HG02610 (cell line): ENCODE data around the gene MORN3.

ENCODE experiments used
- ATAC-seq: cut with Tn5 transposase; IDR thresholded peaks from one replicate; pipeline ENCODE4 v1.9.1; 2021; ENCODE audit warnings: mild to moderate bottlenecking, moderate library complexity; ENCODE audit not compliant: unreplicated experiment

MORN3 gene

GRCh38 chr12:121603581-121603980 is 65.9 kb downstream of the MORN3 start:
- no peak for ATAC-seq

- ATAC-seq: no peak
These were observed 66.7 kb downstream of the MORN3 start for GRCh38 chr12:121602766-121603165.

DNA sequence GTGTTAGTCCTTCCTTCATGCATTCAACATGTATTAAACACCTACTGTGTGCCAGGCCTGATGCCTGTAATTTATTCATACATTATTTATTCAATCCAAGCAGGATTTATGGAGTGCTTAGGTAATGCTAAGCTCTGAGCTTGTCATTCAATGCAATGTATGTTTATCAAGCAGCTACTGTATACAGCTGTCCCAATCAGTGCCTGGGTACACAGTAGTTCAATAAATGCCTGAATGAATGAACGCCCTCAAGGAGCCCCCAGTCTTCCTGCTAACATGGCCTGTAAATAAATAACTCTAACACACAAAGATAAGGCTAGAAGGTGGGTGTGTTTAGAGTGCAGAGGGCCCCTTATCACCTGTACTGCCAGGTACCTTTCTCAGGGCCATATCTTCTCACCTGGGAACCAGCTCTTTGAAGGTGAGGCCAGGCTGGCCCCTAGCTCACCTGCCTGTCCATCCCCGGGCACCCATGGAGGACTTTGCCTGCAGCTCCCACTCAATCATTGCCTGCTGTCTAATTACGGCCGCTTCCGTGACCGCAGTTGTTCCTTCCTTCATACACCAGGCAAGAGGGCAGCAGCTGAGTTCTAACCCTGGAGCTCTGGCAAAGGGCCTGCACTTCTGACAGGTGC is 68.6 kb downstream of the MORN3 start:
- no peak for ATAC-seq
